Neural crest cell (in vitro differentiated cells): ENCODE results near the gene THUMPD3. TPM values are rescaled to one million over a fixed set of nuclear protein-coding genes. Genes with fewer than 3 reads are reported as not detected.

Experiments used
- DNase-seq: peaks from one replicate; pipeline ENCODE4 v3.0.0; 2021; ENCODE audit warnings: low read depth, mixed read lengths, low spot score
- H3K27ac Mint-ChIP-seq: one replicate; pipeline ENCODE4 v1.8.0; 2021; ENCODE audit warnings: mild to moderate bottlenecking, mixed read lengths; ENCODE audit not compliant: unreplicated experiment
- H3K27me3 Mint-ChIP-seq: 2 replicates; pipeline ENCODE4 v1.8.0; 2021; ENCODE audit warnings: low read depth, mild to moderate bottlenecking, mixed read lengths
- H3K36me3 Mint-ChIP-seq: 2 replicates; pipeline ENCODE4 v1.8.0; 2021; ENCODE audit warnings: low read depth, mild to moderate bottlenecking, mixed read lengths
- H3K4me1 Mint-ChIP-seq: 2 replicates; pipeline ENCODE4 v1.8.0; 2021; ENCODE audit warnings: mixed read lengths
- H3K4me3 Mint-ChIP-seq: one replicate; pipeline ENCODE4 v1.8.0; 2021; ENCODE audit warnings: mild to moderate bottlenecking, mixed read lengths
- H3K9me3 Mint-ChIP-seq: 2 replicates; pipeline ENCODE4 v1.8.0; 2021; ENCODE audit warnings: mixed read lengths
- total RNA-seq: library from RNA; stranded (reverse); gene quantifications from 2 replicates; pipeline ENCODE4 v1.2.1, GENCODE V29; 2021
- TF ChIP-seq, protein P1 (sequence below): fragments of 200-600 bp; sonication (generic); conservative IDR thresholded peaks from 2 replicates; pipeline ENCODE4 v1.5.0; 2021; ENCODE audit warnings: antibody characterized with exemption, mild to moderate bottlenecking

The THUMPD3 gene
- total RNA-seq, 1 donor from 2014 or later: 61.0 TPM

DNA sequence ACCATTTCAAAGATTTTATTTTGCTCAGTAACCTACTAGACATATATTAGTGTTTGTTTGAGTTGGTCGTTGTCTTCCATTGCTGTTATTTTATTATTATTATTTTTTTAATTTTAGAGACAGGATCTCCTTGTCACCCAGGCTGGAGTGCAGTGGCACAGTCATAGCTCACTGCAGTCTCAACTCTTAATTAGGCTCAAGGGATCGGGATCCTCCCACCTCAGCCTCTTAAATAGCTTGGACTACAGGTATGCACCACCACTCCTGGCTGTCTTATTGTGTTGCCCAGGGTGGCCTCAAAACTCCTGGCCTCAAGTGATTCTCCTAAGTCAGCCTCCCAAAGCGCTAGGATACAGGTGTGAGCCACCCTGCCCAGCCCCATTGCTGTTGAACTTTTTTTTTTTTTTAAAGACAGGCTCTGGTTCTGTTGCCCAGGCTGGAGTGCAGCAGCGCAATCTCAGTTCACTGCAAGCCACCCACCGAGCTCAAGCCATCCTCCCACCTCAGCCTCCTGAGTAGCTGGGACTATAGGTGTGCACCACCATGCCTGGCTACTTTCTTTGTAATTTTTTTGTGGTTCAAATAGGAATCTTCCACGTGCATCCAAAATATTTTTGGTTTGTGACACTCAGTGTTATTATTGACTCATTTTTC is 52.8 kb downstream of the THUMPD3 start:
- TF ChIP-seq, protein P1, sequence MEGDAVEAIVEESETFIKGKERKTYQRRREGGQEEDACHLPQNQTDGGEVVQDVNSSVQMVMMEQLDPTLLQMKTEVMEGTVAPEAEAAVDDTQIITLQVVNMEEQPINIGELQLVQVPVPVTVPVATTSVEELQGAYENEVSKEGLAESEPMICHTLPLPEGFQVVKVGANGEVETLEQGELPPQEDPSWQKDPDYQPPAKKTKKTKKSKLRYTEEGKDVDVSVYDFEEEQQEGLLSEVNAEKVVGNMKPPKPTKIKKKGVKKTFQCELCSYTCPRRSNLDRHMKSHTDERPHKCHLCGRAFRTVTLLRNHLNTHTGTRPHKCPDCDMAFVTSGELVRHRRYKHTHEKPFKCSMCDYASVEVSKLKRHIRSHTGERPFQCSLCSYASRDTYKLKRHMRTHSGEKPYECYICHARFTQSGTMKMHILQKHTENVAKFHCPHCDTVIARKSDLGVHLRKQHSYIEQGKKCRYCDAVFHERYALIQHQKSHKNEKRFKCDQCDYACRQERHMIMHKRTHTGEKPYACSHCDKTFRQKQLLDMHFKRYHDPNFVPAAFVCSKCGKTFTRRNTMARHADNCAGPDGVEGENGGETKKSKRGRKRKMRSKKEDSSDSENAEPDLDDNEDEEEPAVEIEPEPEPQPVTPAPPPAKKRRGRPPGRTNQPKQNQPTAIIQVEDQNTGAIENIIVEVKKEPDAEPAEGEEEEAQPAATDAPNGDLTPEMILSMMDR: no peak
- Mint-ChIP-seq H3K27ac (peak overlapping the region; percentile 20), H3K4me1 (peaks cover 11% of the 10 kb centered on the region)

DNA sequence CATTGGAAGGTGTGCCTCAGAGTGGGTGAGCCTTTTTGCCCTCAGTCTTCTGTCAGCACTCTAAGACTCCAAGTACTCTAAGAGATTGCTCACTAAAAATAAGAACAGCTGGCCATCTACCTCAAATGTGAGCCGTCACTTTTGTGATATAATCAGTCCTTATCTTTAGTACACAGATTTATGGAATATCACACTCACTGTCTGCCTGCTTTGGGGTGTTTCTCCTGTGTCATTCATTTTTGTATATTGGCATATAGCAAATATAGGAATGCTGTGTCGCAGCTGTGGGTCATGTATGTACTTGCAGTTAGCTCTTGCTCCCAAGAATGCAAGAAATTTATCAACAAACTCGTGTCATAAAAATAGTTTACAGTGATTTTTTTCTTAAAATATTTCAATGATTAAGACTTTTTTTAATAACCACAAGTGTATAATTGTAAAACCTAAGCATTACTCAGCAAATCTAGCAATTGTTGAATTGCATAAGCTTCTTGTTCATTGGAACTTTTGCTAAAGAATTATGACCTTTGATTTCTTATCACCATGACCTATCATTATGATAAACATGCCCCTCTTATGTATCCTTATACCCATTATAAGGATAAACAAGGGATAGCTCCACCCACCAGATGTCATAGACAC is 53.4 kb downstream of the THUMPD3 start:
- H3K27me3 Mint-ChIP-seq: no peaks in the 10 kb centered on the region
- TF ChIP-seq, protein P1: no peak
- H3K36me3 Mint-ChIP-seq: peaks cover 3% of the 10 kb centered on the region
- no peak overlapping the region for H3K4me3 Mint-ChIP-seq
- H3K4me1 Mint-ChIP-seq: peaks cover 14% of the 10 kb centered on the region
- no peaks in the 10 kb centered on the region for H3K9me3 Mint-ChIP-seq
- peak overlapping the region; percentile 20 for H3K27ac Mint-ChIP-seq
- no peak for DNase-seq

More for the DNA sequence above, 52.8 kb downstream of the THUMPD3 start:
- Mint-ChIP-seq H3K4me3 (no peak overlapping the region), H3K36me3 (peaks cover 3% of the 10 kb centered on the region), H3K27me3 (no peaks in the 10 kb centered on the region), H3K9me3 (no peaks in the 10 kb centered on the region)
- no peak for DNase-seq

DNA sequence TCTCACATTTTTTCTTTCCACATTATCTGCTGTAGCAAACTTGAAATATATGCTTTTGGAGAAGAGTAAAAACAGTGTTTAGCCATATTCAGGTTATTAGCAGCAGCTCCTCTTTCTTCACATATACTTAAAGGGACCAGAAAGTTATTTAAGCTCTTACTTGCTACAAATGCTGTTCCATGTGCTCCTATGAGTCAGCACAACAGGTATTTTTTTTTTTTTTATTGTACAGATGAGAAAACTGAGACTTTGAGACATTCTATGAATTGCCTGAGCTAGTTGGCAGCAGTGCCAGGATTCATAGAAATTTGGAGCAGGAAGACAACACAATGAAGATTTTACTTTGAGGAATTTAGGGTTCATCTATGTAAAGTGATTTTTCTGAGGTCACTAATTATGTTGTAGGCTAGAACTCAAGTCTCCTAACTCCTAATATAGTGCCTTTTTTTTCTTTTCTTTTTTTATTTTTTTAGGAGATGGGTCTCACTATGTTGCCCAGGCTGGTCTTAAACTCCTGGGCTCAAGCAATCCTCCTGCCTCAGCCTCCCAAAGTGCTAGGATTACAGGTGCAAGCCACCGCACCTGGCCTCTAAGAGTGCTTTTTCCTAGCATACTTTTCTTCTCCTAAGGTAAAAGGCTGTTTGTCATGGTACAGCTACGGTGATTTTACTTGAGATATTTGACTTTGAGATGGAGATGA is 58.1 kb downstream of the THUMPD3 start:
- Mint-ChIP-seq H3K4me1 (peaks cover 29% of the 10 kb centered on the region), H3K27me3 (no peaks in the 10 kb centered on the region), H3K4me3 (no peak overlapping the region), H3K27ac (no peak overlapping the region), H3K9me3 (no peaks in the 10 kb centered on the region), H3K36me3 (peaks cover under 1% of the 10 kb centered on the region)
- TF ChIP-seq, protein P1: no peak
- no peak for DNase-seq

DNA sequence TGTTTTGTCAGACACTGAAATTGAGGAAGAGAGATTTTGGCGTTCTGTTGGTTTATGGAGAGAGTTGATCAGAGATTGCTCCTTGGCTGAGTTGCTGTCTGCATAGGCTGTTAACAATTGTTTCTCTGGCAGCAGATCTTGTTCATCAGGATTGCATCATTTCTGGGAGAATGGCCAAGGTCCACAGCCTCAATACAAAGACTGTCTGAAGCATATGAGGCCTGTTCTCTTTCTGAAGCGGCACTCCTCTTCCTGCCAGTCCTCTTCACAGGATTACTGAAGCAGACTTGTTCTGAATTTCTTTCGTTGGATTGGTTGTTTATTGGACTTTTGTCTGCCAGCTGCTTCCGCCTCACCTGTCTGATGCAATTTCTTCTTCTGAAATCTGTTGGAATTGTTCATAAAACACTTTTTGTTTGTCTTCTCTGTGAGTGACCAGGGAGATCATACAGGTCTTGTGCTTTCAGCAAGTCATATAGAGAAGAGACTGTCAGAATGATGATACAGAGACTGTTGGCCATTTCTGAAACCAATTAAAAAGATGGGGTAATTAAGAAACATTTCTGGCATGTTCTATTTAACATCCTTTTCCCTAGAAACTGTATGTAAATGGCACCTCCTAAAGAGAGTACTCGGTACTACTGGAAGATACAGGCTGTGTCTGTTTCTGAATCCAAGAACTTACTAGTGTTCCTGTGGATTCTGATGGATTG is 60.0 kb downstream of the THUMPD3 start:
- Mint-ChIP-seq H3K36me3 (peaks cover 3% of the 10 kb centered on the region), H3K27ac (peak overlapping the region; percentile 90), H3K9me3 (no peaks in the 10 kb centered on the region), H3K4me3 (peak overlapping the region; percentile 0), H3K27me3 (no peaks in the 10 kb centered on the region), H3K4me1 (peaks cover 28% of the 10 kb centered on the region)
- TF ChIP-seq, protein P1: peak; percentile 73
- DNase-seq: peak; percentile 14

DNA sequence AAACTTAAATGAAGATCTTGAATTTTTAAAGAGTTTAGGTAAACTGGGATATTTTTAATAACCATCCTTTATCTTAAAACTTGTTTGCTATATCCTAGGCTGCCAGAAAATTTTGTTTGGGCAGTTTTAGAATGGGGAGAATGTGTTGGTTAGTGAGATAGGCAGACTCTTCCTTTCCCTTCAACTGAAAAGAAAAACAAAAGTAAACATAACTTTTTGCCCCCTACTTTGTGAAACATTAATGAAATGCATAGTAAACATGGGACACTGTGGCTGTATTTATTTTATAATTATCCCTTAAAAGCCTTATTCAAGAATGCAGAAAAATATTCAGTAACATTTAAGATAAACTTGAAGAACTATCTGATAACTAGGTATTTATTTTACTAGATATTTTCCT is 65.6 kb downstream of the THUMPD3 start:
- Mint-ChIP-seq H3K27me3 (no peaks in the 10 kb centered on the region), H3K36me3 (peaks cover 15% of the 10 kb centered on the region), H3K27ac (no peak overlapping the region), H3K9me3 (no peaks in the 10 kb centered on the region), H3K4me3 (no peak overlapping the region), H3K4me1 (peaks cover 9% of the 10 kb centered on the region)
- DNase-seq: no peak
- TF ChIP-seq, protein P1: no peak
